Mucosa of rectum (tissue), 2 donors: Measurements from ENCODE around the gene PRDM11.
A peak's percentile ranks its signal among the peaks of the same experiment; 100 is the strongest.

ENCODE experiments used
- H3K27ac ChIP-seq, 2 donors: one replicate each; pipeline ENCODE4 v1.7.0; 2013; ENCODE audit warnings: inconsistent platforms in 2 of 2, low read depth in 2 of 2, low read length in 2 of 2
- H3K27me3 ChIP-seq, 2 donors: one replicate each; pipeline ENCODE4 v1.7.0; 2013; ENCODE audit warnings: low read length in 2 of 2; ENCODE audit not compliant: control insufficient read depth in 2 of 2, insufficient read depth in 2 of 2
- H3K36me3 ChIP-seq, 2 donors: one replicate each; pipeline ENCODE4 v1.7.0; 2013; ENCODE audit warnings: low read length in 2 of 2; ENCODE audit not compliant: control insufficient read depth in 2 of 2, insufficient read depth in 2 of 2
- H3K4me1 ChIP-seq, 2 donors: one replicate each; pipeline ENCODE4 v1.7.0; 2013; ENCODE audit warnings: low read length in 2 of 2, mild to moderate bottlenecking in 1 of 2; ENCODE audit not compliant: control insufficient read depth in 2 of 2, insufficient read depth in 2 of 2
- H3K4me3 ChIP-seq, 2 donors: one replicate each; pipeline ENCODE4 v1.7.0; 2013; ENCODE audit warnings: low read length in 2 of 2
- H3K9ac ChIP-seq, 2 donors: one replicate each; pipeline ENCODE4 v1.7.0; 2013; ENCODE audit warnings: low read length in 2 of 2, low read depth in 1 of 2, mild to moderate bottlenecking in 1 of 2
- H3K9me3 ChIP-seq, 2 donors: one replicate each; pipeline ENCODE4 v1.7.0; 2013; ENCODE audit warnings: low read length in 2 of 2; ENCODE audit not compliant: control insufficient read depth in 2 of 2
- donor health status: healthy.
- donor health status: Normal muscosa, but diverticular disease.

Gene PRDM11

DNA sequence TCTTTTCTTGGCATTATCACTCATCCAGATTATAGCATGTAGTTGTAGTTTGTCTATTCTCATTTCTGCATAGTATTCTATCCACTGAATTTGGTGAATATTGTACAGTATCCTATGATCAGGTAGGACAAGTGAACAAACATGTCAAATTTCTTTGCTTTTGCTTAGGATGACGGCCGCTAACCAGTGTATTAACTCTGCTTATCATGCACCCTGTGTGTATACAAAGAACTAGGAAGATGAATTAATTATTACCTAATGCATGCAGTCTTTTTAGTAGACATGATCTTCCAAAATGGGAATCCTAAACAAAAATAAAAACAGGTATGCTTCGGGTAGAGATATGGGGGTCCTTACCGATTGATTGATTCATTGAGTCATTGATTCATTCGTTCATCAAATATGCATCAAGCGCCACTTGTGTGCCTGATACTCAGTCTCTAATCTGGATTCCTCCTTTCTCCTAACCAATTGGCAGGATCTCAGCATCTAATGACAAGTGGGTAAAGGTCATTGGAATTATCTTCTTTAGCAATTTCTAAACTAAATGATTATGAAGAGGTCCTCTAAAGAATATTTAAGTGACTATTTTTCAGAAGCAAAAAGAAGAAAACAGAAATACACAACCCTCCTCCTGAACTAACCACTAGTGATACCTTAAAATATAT lies 27.9 kb downstream of the PRDM11 start:
- H3K4me3 ChIP-seq, result no peak overlapping the region
- no peaks in the 10 kb centered on the region for H3K36me3 ChIP-seq
- H3K27ac ChIP-seq, result no peak overlapping the region
- no peak overlapping the region for H3K9ac ChIP-seq
- peaks cover 6% of the 10 kb centered on the region in 2 donors for H3K4me1 ChIP-seq
- H3K27me3 ChIP-seq, result no peaks in the 10 kb centered on the region
- H3K9me3 ChIP-seq, result no peaks in the 10 kb centered on the region

DNA sequence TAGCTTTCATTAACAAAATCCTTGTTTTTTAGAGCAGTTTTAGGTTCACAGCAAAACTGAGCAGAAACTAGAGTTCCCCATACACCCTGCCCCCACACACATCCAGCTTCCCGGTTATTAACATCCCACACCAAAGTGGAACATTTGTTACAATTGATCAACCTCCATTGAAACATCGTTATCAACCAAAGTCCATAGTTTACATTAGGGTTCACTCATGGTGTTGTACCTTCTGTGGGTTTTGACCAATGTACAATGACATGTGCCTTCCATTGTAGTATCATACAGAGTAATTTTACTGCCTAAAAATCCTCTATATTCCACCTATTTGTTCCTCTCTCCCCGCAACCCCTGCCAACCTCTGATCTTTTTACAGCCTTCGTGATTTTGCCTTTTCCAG lies 28.5 kb downstream of the PRDM11 start:
- Histone ChIP-seq H3K9ac (no peak overlapping the region), H3K27me3 (no peaks in the 10 kb centered on the region), H3K9me3 (no peaks in the 10 kb centered on the region), H3K4me1 (peaks cover 10 to 11% of the 10 kb centered on the region in 2 donors), H3K27ac (no peak overlapping the region), H3K4me3 (no peak overlapping the region), H3K36me3 (no peaks in the 10 kb centered on the region)

- Histone ChIP-seq H3K27ac (no peak overlapping the region), H3K36me3 (no peaks in the 10 kb centered on the region), H3K9ac (no peak overlapping the region), H3K9me3 (no peaks in the 10 kb centered on the region), H3K27me3 (no peaks in the 10 kb centered on the region), H3K4me1 (peaks cover 13 to 18% of the 10 kb centered on the region in 2 donors), H3K4me3 (no peak overlapping the region)
Measured at GRCh38 chr11:45176996-45177395, 30.6 kb downstream of the PRDM11 start.

GRCh38 chr11:45178223-45178622 lies 31.8 kb downstream of the PRDM11 start:
- Histone ChIP-seq H3K9ac (no peak overlapping the region), H3K4me1 (peaks cover 9 to 14% of the 10 kb centered on the region in 2 donors), H3K4me3 (no peak overlapping the region), H3K27ac (no peak overlapping the region), H3K36me3 (peaks cover under 1 to 1% of the 10 kb centered on the region in 2 donors), H3K27me3 (no peaks in the 10 kb centered on the region), H3K9me3 (no peaks in the 10 kb centered on the region)

DNA sequence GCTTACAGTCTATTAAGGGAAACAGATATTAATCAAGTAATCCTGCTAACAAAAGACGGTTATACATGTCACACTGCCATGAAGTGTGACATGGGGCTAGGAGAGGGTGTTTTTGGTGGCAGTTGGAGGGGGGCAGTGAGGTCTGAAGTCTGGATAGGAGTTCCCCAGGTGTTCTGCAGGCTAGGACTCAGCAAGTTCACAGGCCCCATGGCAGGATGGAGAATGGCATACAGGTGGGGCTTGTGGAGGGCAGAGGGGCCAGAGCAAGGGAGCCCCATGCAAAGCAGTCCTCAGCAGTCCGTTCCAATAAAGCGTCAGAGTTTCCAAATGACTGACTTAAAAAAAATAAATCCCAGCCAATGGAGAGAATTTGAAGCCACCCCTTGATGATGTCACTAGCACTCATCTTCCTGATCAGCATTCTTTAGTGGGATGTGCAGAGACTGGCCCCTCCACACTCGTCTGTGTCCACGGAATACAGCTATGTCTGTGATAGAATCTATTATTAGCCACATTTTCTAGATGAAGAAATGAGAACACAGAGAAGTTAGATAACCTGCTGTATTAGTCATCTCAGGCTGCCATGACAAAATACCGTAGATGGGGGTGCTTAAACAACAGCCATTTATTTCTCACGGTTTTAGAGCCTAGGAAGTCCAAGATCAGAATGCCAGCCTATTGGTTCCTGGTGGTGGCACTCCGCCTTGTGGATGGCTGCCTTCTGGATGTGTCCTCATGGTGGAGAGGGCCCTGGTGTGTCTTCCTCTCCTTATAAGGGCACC lies 32.6 kb downstream of the PRDM11 start:
- peaks cover 9 to 12% of the 10 kb centered on the region in 2 donors for H3K4me1 ChIP-seq
- no peaks in the 10 kb centered on the region for H3K9me3 ChIP-seq
- H3K27ac ChIP-seq, result no peak overlapping the region
- H3K9ac ChIP-seq, result no peak overlapping the region
- H3K4me3 ChIP-seq, result no peak overlapping the region
- H3K27me3 ChIP-seq, result no peaks in the 10 kb centered on the region
- H3K36me3 ChIP-seq, result peaks cover 6 to 8% of the 10 kb centered on the region in 2 donors

DNA sequence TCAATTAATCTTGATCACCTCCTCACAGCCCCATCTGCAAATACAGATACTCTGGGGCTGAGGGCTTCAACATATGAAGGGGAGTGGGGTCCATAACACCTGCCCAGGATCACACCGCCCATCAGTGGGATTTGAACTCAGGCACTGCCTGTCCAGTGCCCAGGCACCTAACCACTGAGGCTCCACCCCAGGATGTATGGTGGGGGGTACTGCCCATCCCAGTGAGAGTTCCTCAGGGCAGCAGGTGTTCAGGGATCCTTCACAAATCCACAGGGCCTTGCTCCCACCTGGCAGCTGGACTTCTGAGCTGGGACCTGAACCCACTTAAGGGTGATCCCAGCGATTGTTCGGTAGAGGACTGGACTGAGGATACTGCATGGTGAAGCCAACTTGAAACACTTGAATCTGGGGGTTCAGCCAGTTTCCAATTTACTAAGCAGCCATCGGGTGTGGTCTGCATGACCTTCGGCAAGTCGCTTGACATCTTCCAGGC lies 33.3 kb downstream of the PRDM11 start:
- Histone ChIP-seq H3K27ac (peak overlapping the region; percentile 53 to 63), H3K4me1 (peaks cover 9 to 12% of the 10 kb centered on the region in 2 donors), H3K27me3 (no peaks in the 10 kb centered on the region), H3K9ac (peak overlapping the region; percentile 38 to 76), H3K36me3 (peaks cover 6 to 9% of the 10 kb centered on the region in 2 donors), H3K9me3 (no peaks in the 10 kb centered on the region), H3K4me3 (peak overlapping the region; percentile 63 to 66)

GRCh38 chr11:45180179-45180847 lies 33.9 kb downstream of the PRDM11 start:
- Histone ChIP-seq H3K9me3 (no peaks in the 10 kb centered on the region), H3K27ac (peak overlapping the region; percentile 58 to 63), H3K36me3 (peaks cover 6 to 9% of the 10 kb centered on the region in 2 donors), H3K9ac (peak overlapping the region; percentile 38 to 76), H3K27me3 (no peaks in the 10 kb centered on the region), H3K4me1 (peaks cover 9 to 12% of the 10 kb centered on the region in 2 donors), H3K4me3 (peak overlapping the region; percentile 63 to 66)

DNA sequence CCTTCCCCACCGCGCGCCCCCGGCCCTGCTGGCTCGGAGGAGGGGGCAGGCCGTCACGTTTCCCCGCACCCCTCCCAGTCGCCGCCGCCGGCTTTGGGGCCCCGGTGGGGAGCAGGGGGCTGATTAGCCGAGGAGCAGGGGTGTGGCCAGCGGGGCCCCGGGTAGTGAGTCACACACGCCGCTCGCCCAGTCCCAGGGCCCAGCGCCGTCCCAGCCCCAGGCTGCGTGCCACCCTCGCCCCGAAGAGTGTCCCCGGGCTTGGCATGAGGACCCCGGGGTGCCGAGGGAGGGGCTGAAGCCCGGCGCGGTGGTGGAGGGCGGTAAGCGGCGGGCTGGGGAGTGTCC lies 34.4 kb downstream of the PRDM11 start:
- Histone ChIP-seq H3K27me3 (no peaks in the 10 kb centered on the region), H3K9me3 (no peaks in the 10 kb centered on the region), H3K4me1 (peaks cover 12% of the 10 kb centered on the region in 2 donors), H3K4me3 (peak overlapping the region; percentile 52 to 54), H3K27ac (peak overlapping the region; percentile 46 to 58), H3K36me3 (peaks cover 6 to 11% of the 10 kb centered on the region in 2 donors), H3K9ac (peak overlapping the region; percentile 29 to 76)

GRCh38 chr11:45181193-45181888 lies 34.9 kb downstream of the PRDM11 start:
- H3K27ac ChIP-seq, result peak overlapping the region; percentile 46 to 58
- peak overlapping the region; percentile 29 to 76 for H3K9ac ChIP-seq
- no peaks in the 10 kb centered on the region for H3K27me3 ChIP-seq
- no peaks in the 10 kb centered on the region for H3K9me3 ChIP-seq
- H3K4me1 ChIP-seq, result peaks cover 12% of the 10 kb centered on the region in 2 donors
- peaks cover 8 to 11% of the 10 kb centered on the region in 2 donors for H3K36me3 ChIP-seq
- peak overlapping the region; percentile 52 to 54 for H3K4me3 ChIP-seq
